ENCODE measurements around the gene SASS6. TPM values are rescaled to one million over a fixed set of nuclear protein-coding genes. Genes with fewer than 3 reads are reported as not detected.

The SASS6 gene
- total RNA-seq, 1 donor = 9.5 TPM

GRCh38 chr1:100039591-100039990 is 93.1 kb downstream of the SASS6 start:
- TF ChIP-seq CTCF (IDR thresholded peaks at IDR 0.05; ENCODE audit: insufficient read depth, low read length) = no peak
- no peak for DNase-seq (ENCODE audit: low read depth)
- H3K4me3 ChIP-seq (ENCODE audit: low read depth, low read length) = peak overlapping the region; percentile 91

DNA sequence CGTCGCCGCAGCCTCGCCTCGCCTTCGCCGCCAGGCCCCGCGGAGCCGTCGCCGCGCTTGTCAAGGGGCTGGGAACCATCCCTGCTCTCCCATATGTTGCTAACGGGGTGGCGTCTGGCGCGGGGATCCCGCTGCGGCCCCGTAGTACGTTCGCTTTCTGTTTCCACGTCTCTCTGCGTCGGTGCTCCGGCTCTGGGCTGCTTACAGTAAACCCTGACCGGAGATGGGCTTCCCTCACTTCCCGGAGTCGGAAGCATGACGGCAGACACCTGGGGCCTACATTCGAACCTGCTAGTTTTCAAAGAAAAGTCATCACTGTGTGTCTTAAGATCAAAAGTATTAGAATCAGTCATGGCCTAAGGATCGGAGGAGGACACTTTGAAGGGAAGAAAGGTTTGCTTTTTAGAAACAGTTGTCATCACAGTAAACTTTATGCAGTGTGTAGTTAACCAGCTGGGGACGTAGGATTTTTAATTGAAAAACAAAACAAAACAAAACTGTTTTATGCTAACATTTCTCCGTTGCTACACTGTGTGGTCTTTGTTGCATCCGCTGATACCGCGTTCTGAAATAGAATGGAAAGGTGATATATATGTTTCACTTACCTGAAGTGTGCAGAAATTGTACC is 94.0 kb downstream of the SASS6 start:
- H3K4me3 ChIP-seq (ENCODE audit: low read depth, low read length) = peak overlapping the region; percentile 91
- no peak for TF ChIP-seq CTCF (IDR thresholded peaks at IDR 0.05; ENCODE audit: insufficient read depth, low read length)
- DNase-seq (ENCODE audit: low read depth) = peak; percentile 67

DNA sequence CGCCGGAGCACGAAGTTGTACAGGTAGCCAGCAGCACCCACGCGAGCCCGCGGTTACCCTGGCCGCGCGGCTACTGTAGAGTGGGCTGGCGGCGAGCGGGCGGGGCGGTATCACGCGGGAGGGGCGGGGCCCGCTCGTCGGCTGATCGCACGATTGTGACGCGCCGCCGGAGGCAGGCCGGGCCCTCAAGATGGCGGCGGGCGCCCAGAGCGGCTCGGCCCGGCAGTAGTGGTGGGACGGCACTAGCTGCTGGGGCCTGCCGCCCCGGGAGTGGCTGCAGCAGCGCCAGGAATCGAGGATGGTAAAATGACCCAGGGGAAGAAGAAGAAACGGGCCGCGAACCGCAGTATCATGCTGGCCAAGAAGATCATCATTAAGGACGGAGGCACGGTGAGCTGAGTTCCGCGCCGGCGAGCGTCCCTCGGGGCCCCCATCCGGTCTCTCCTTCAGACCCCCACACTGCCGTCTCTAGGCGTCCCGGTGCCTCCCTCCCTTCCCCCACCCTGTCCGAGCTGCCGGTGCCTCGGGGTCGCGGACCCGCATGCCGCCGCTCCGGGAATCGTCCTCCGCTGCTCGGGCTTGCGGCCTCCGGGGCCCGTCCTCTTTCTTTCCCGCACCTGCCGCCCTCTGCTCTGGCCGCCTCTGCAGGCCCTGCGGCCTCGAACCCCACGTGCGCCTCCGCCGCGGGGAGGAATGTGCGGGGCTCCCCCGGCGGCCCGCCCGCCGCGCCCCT is 94.6 kb downstream of the SASS6 start:
- peak; percentile 77 for DNase-seq (ENCODE audit: low read depth)
- peak overlapping the region; percentile 91 for H3K4me3 ChIP-seq (ENCODE audit: low read depth, low read length)
- no peak for TF ChIP-seq CTCF (IDR thresholded peaks at IDR 0.05; ENCODE audit: insufficient read depth, low read length)

DNA sequence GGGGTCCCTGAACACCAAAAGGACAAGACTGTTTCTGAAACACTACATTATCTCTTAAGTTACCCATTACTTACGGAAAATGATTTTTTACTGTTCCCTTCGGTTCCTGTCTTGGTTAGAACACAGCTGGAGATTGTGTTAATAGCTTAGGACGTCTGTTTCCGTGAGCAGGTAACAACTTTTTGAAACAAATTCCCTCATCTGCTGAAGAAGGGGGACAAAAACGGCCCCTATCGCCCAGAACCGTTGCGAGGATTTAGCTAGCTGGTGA is 95.1 kb downstream of the SASS6 start:
- TF ChIP-seq CTCF (IDR thresholded peaks at IDR 0.05; ENCODE audit: insufficient read depth, low read length) = no peak
- DNase-seq (ENCODE audit: low read depth) = no peak
- peak overlapping the region; percentile 91 for H3K4me3 ChIP-seq (ENCODE audit: low read depth, low read length)

- peak; percentile 42 for DNase-seq (ENCODE audit: low read depth)
- no peak for TF ChIP-seq CTCF (IDR thresholded peaks at IDR 0.05; ENCODE audit: insufficient read depth, low read length)
- peak overlapping the region; percentile 91 for H3K4me3 ChIP-seq (ENCODE audit: low read depth, low read length)
These were observed 95.7 kb downstream of the SASS6 start for GRCh38 chr1:100036718-100037655.

- no peak overlapping the region for H3K4me3 ChIP-seq (ENCODE audit: low read depth, low read length)
- DNase-seq (ENCODE audit: low read depth) = no peak
- TF ChIP-seq CTCF (IDR thresholded peaks at IDR 0.05; ENCODE audit: insufficient read depth, low read length) = no peak
These were observed 97.5 kb downstream of the SASS6 start for GRCh38 chr1:100035214-100035613.

Measured in fibroblast of the aortic adventitia (primary cell).